ENCODE results near the gene RGS14. TPM values are rescaled to one million over a fixed set of nuclear protein-coding genes. Genes with fewer than 3 reads are reported as not detected.

The RGS14 gene
- total RNA-seq, 2 donors from 2014 or later: 45.5 to 102 TPM

- H3K27me3 Mint-ChIP-seq: no peaks in the 10 kb centered on the region
- H3K9me3 Mint-ChIP-seq: no peaks in the 10 kb centered on the region
- peaks cover 52% of the 10 kb centered on the region for H3K36me3 Mint-ChIP-seq (ENCODE audit: low read depth)
- ATAC-seq (replicated peaks): no peak
- peak overlapping the region; percentile 84 for H3K27ac Mint-ChIP-seq
- peaks cover 52% of the 10 kb centered on the region for H3K4me1 Mint-ChIP-seq
- H3K4me3 Mint-ChIP-seq: peak overlapping the region; percentile 80
Measured at GRCh38 chr5:177362292-177362609, 4.5 kb downstream of the RGS14 start.

GRCh38 chr5:177362610-177363507, 5.1 kb downstream of the RGS14 start:
- peaks cover 46% of the 10 kb centered on the region for H3K4me1 Mint-ChIP-seq
- peaks cover 46% of the 10 kb centered on the region for H3K36me3 Mint-ChIP-seq (ENCODE audit: low read depth)
- ATAC-seq (replicated peaks): peak; percentile 68
- no peaks in the 10 kb centered on the region for H3K27me3 Mint-ChIP-seq
- H3K27ac Mint-ChIP-seq: peak overlapping the region; percentile 84
- no peaks in the 10 kb centered on the region for H3K9me3 Mint-ChIP-seq
- peak overlapping the region; percentile 80 for H3K4me3 Mint-ChIP-seq

- no peak for ATAC-seq (replicated peaks)
- Mint-ChIP-seq H3K27ac (peak overlapping the region; percentile 61), H3K27me3 (no peaks in the 10 kb centered on the region), H3K9me3 (no peaks in the 10 kb centered on the region), H3K36me3 (ENCODE audit: low read depth) (peaks cover 52% of the 10 kb centered on the region), H3K4me1 (peaks cover 52% of the 10 kb centered on the region), H3K4me3 (peak overlapping the region; percentile 80)
Measured at GRCh38 chr5:177363565-177363964, 5.8 kb downstream of the RGS14 start.

- Mint-ChIP-seq H3K36me3 (ENCODE audit: low read depth) (peaks cover 53% of the 10 kb centered on the region), H3K4me1 (peaks cover 54% of the 10 kb centered on the region)
Measured at GRCh38 chr5:177364159-177364962, 6.6 kb downstream of the RGS14 start.

GRCh38 chr5:177365845-177366527, 8.3 kb downstream of the RGS14 start:
- no peak overlapping the region for H3K4me3 Mint-ChIP-seq
- H3K27me3 Mint-ChIP-seq: no peaks in the 10 kb centered on the region
- ATAC-seq (replicated peaks): no peak
- no peaks in the 10 kb centered on the region for H3K9me3 Mint-ChIP-seq
- H3K27ac Mint-ChIP-seq: no peak overlapping the region
- peaks cover 59% of the 10 kb centered on the region for H3K36me3 Mint-ChIP-seq (ENCODE audit: low read depth)
- peaks cover 48% of the 10 kb centered on the region for H3K4me1 Mint-ChIP-seq

More at GRCh38 chr5:177364159-177364962, 6.6 kb downstream of the RGS14 start:
- no peaks in the 10 kb centered on the region for H3K9me3 Mint-ChIP-seq
- peak; percentile 72 for ATAC-seq (replicated peaks)
- H3K27ac Mint-ChIP-seq: peak overlapping the region; percentile 61
- H3K4me3 Mint-ChIP-seq: peak overlapping the region; percentile 80
- H3K27me3 Mint-ChIP-seq: no peaks in the 10 kb centered on the region

- no peak overlapping the region for H3K4me3 Mint-ChIP-seq
- no peak overlapping the region for H3K27ac Mint-ChIP-seq
- H3K9me3 Mint-ChIP-seq: no peaks in the 10 kb centered on the region
- no peak for ATAC-seq (replicated peaks)
- H3K4me1 Mint-ChIP-seq: peaks cover 50% of the 10 kb centered on the region
- peaks cover 63% of the 10 kb centered on the region for H3K36me3 Mint-ChIP-seq (ENCODE audit: low read depth)
- H3K27me3 Mint-ChIP-seq: no peaks in the 10 kb centered on the region
Measured at GRCh38 chr5:177366528-177367322, 9.0 kb downstream of the RGS14 start.

GRCh38 chr5:177367323-177367848, 9.7 kb downstream of the RGS14 start:
- Mint-ChIP-seq H3K4me1 (peaks cover 50% of the 10 kb centered on the region), H3K4me3 (no peak overlapping the region), H3K36me3 (ENCODE audit: low read depth) (peaks cover 62% of the 10 kb centered on the region), H3K9me3 (no peaks in the 10 kb centered on the region), H3K27ac (no peak overlapping the region), H3K27me3 (no peaks in the 10 kb centered on the region)
- ATAC-seq (replicated peaks): no peak

- H3K4me3 Mint-ChIP-seq: peak overlapping the region; percentile 44
- peaks cover 51% of the 10 kb centered on the region for H3K4me1 Mint-ChIP-seq
- H3K36me3 Mint-ChIP-seq (ENCODE audit: low read depth): peaks cover 61% of the 10 kb centered on the region
- ATAC-seq (replicated peaks): no peak
- peak overlapping the region; percentile 55 for H3K27ac Mint-ChIP-seq
- no peaks in the 10 kb centered on the region for H3K9me3 Mint-ChIP-seq
- no peaks in the 10 kb centered on the region for H3K27me3 Mint-ChIP-seq
Measured at GRCh38 chr5:177367981-177368868, 10.5 kb downstream of the RGS14 start.

GRCh38 chr5:177368869-177369644, 11.3 kb downstream of the RGS14 start:
- Mint-ChIP-seq H3K9me3 (no peaks in the 10 kb centered on the region), H3K4me3 (peak overlapping the region; percentile 44), H3K36me3 (ENCODE audit: low read depth) (peaks cover 64% of the 10 kb centered on the region), H3K27ac (peak overlapping the region; percentile 55), H3K27me3 (no peaks in the 10 kb centered on the region), H3K4me1 (peaks cover 52% of the 10 kb centered on the region)
- no peak for ATAC-seq (replicated peaks)

- Mint-ChIP-seq H3K27ac (peak overlapping the region; percentile 55), H3K27me3 (no peaks in the 10 kb centered on the region), H3K4me3 (peak overlapping the region; percentile 66), H3K36me3 (ENCODE audit: low read depth) (peaks cover 61% of the 10 kb centered on the region), H3K4me1 (peaks cover 46% of the 10 kb centered on the region), H3K9me3 (no peaks in the 10 kb centered on the region)
- no peak for ATAC-seq (replicated peaks)
Measured at GRCh38 chr5:177369645-177370440, 12.1 kb downstream of the RGS14 start.

- ATAC-seq (replicated peaks): peak; percentile 71
- H3K27ac Mint-ChIP-seq: no peak overlapping the region
- H3K4me3 Mint-ChIP-seq: peak overlapping the region; percentile 66
- H3K36me3 Mint-ChIP-seq (ENCODE audit: low read depth): peaks cover 59% of the 10 kb centered on the region
- no peaks in the 10 kb centered on the region for H3K27me3 Mint-ChIP-seq
- peaks cover 47% of the 10 kb centered on the region for H3K4me1 Mint-ChIP-seq
- no peaks in the 10 kb centered on the region for H3K9me3 Mint-ChIP-seq
Measured at GRCh38 chr5:177370488-177371119, 12.9 kb downstream of the RGS14 start.

Measured in activated T-helper 17 cell treated with anti-CD3 and anti-CD28 coated beads, Interleukin-2, amount 50 U/mL, for 72 hours (primary cell).